Panc1 (cell line): ENCODE measurements around the gene GRID2. TPM values are rescaled to one million over a fixed set of nuclear protein-coding genes. Genes with fewer than 3 reads are reported as not detected.

Experiments used
- ATAC-seq: fragments of 200-7000 bp; cut with Tn5 transposase; 2 replicates; pipeline ENCODE4 v1.9.1; 2020; ENCODE audit warnings: mild to moderate bottlenecking, moderate library complexity
- BruUV-seq: library from RNA; stranded (reverse); fragments of 400-500 nt; replicated peaks from 2 replicates; lab custom pipeline; 2021; lab: Mats Ljungman, UMichigan
- CTCF ChIA-PET: fragments of 300-600 bp; sonication (Branson Sonifier 250); formaldehyde crosslinking; loops from one replicate; lab custom pipeline; 2022; ENCODE audit warnings: antibody characterized with exemption; lab: Charles Lee
- POLR2A ChIA-PET: fragments of 300-600 bp; sonication (Branson Sonifier 250); formaldehyde crosslinking; loops from one replicate; lab custom pipeline; 2022; ENCODE audit warnings: antibody characterized with exemption; lab: Charles Lee
- DNase-seq: peaks from one replicate; pipeline ENCODE4 v3.0.0-alpha.2; 2010; ENCODE audit warnings: low read depth, low spot score
- H3K27ac ChIP-seq: 2 replicates; pipeline ENCODE4 v1.5.1; 2011; ENCODE audit warnings: mild to moderate bottlenecking, low read length, inconsistent platforms
- H3K27me3 ChIP-seq: fragments of 200-500 bp; sonication (Bioruptor generic); 2 replicates; pipeline ENCODE4 v1.6.0; 2014; ENCODE audit warnings: low read length, inconsistent platforms; ENCODE audit not compliant: control insufficient read depth, insufficient read depth
- H3K36me3 ChIP-seq: fragments of 200-500 bp; sonication (Bioruptor generic); 2 replicates; pipeline ENCODE4 v1.5.1; 2014; ENCODE audit warnings: inconsistent platforms, mild to moderate bottlenecking, low read length, moderate library complexity; ENCODE audit not compliant: control insufficient read depth, insufficient read depth
- H3K4me1 ChIP-seq: 2 replicates; pipeline ENCODE4 v1.5.1; 2011; ENCODE audit warnings: inconsistent platforms, mild to moderate bottlenecking, low read length, moderate library complexity; ENCODE audit not compliant: control insufficient read depth, insufficient read depth
- H3K4me3 ChIP-seq, 2 experiments: 2 replicates each; pipeline ENCODE4 v1.5.1; 2011 to 2012; ENCODE audit warnings: low read depth in 2 of 2, low read length in 2 of 2, mild to moderate bottlenecking in 2 of 2, inconsistent platforms in 1 of 2, moderate library complexity in 1 of 2
- H3K9me3 ChIP-seq: fragments of 200-500 bp; sonication (Bioruptor generic); 2 replicates; pipeline ENCODE4 v1.5.1; 2014; ENCODE audit warnings: low read depth, mild to moderate bottlenecking, inconsistent platforms, low read length, moderate library complexity; ENCODE audit not compliant: control insufficient read depth, insufficient read depth
- POLR2AphosphoS5 ChIP-seq: IDR thresholded peaks from 2 replicates; pipeline ENCODE4 v1.6.1; 2012; ENCODE audit warnings: mild to moderate bottlenecking, low read depth, low read length, moderate library complexity
- SIN3A ChIP-seq: IDR thresholded peaks from 2 replicates; pipeline ENCODE4 v1.6.1; 2012; ENCODE audit warnings: low read depth, mild to moderate bottlenecking, low read length, moderate library complexity, borderline replicate concordance; ENCODE audit not compliant: insufficient read depth
- TCF7L2 ChIP-seq: IDR thresholded peaks from 2 replicates; pipeline ENCODE4 v1.6.1; 2011; ENCODE audit warnings: mild to moderate bottlenecking, low read depth, low read length, inconsistent platforms
- in situ Hi-C: cut with HindIII; loops from 2 replicates; pipeline ENCODE4 v1.10.0; 2016; ENCODE audit warnings: low sequenced_read_pairs, low pct_unique_long_range_greater_than_20kb
- intact Hi-C: fragments of 100-400 bp; cut with micrococcal nuclease; formaldehyde crosslinking; loops from one replicate; pipeline ENCODE4 v1.10.0; 2022; ENCODE audit not compliant: unreplicated experiment
- total RNA-seq: library from RNA; stranded (reverse); gene quantifications from one replicate; pipeline ENCODE4 v1.2.1, GENCODE V29; 2021; ENCODE audit not compliant: unreplicated experiment
- TF ChIP-seq, protein P1 (sequence below): fragments of 450-650 bp; IDR thresholded peaks from 2 replicates; pipeline ENCODE4 v1.5.1; 2017; ENCODE audit warnings: mild to moderate bottlenecking
- TF ChIP-seq, protein P2 (sequence below), 2 experiments: IDR thresholded peaks; 2 replicates each; pipeline ENCODE4 v1.6.1; 2011 to 2012; ENCODE audit warnings: low read depth in 2 of 2, control low read depth in 1 of 2, low read length in 1 of 2, mild to moderate bottlenecking in 1 of 2, moderate library complexity in 1 of 2; ENCODE audit not compliant: insufficient read depth in 1 of 2

GRID2 gene
- total RNA-seq, 1 experiment from 2014 or later: 0.08 TPM

DNA sequence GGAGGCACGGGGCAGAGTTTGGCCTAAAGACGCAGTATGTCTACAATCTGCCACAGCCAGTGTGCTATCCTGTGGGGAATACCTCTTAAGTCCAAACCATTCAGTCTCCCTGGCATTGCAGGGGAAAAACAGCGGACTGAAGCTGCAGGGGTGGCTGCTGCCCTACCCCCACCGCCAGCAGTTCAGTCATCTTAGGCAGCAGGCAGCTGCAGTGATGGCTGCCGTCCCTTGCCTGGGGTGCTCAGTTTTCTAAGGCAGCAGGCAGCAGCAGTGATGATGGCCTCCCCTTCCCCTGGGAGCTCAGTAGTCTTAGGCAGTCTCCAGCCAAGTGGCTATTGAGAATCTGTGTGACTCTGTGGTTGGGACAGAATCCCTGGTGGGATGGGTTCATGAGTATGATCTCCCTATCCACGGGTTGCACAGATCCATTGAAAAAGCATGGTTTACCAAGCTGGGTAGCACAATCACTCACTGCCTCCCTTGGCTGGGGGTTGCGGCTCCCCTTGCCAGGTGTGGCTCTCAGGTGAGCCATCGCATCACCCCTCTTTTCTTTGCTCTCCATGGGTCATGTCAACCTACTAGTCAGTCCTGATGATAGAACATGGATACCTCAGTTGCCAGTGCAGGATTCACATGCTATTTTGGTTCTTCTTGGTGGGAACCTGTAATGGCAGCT is 48.9 kb upstream of the GRID2 start:
- TF ChIP-seq, protein P1, sequence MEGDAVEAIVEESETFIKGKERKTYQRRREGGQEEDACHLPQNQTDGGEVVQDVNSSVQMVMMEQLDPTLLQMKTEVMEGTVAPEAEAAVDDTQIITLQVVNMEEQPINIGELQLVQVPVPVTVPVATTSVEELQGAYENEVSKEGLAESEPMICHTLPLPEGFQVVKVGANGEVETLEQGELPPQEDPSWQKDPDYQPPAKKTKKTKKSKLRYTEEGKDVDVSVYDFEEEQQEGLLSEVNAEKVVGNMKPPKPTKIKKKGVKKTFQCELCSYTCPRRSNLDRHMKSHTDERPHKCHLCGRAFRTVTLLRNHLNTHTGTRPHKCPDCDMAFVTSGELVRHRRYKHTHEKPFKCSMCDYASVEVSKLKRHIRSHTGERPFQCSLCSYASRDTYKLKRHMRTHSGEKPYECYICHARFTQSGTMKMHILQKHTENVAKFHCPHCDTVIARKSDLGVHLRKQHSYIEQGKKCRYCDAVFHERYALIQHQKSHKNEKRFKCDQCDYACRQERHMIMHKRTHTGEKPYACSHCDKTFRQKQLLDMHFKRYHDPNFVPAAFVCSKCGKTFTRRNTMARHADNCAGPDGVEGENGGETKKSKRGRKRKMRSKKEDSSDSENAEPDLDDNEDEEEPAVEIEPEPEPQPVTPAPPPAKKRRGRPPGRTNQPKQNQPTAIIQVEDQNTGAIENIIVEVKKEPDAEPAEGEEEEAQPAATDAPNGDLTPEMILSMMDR: no peak
- TF ChIP-seq TCF7L2 (no peak), POLR2AphosphoS5 (no peak), SIN3A (no peak)
- TF ChIP-seq, protein P2, sequence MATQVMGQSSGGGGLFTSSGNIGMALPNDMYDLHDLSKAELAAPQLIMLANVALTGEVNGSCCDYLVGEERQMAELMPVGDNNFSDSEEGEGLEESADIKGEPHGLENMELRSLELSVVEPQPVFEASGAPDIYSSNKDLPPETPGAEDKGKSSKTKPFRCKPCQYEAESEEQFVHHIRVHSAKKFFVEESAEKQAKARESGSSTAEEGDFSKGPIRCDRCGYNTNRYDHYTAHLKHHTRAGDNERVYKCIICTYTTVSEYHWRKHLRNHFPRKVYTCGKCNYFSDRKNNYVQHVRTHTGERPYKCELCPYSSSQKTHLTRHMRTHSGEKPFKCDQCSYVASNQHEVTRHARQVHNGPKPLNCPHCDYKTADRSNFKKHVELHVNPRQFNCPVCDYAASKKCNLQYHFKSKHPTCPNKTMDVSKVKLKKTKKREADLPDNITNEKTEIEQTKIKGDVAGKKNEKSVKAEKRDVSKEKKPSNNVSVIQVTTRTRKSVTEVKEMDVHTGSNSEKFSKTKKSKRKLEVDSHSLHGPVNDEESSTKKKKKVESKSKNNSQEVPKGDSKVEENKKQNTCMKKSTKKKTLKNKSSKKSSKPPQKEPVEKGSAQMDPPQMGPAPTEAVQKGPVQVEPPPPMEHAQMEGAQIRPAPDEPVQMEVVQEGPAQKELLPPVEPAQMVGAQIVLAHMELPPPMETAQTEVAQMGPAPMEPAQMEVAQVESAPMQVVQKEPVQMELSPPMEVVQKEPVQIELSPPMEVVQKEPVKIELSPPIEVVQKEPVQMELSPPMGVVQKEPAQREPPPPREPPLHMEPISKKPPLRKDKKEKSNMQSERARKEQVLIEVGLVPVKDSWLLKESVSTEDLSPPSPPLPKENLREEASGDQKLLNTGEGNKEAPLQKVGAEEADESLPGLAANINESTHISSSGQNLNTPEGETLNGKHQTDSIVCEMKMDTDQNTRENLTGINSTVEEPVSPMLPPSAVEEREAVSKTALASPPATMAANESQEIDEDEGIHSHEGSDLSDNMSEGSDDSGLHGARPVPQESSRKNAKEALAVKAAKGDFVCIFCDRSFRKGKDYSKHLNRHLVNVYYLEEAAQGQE (IDR thresholded peaks at IDR 0.05; ENCODE audit: insufficient read depth in 1 of 2, low read depth in 2 of 2, low read length in 1 of 2): no peak
- no peaks in the 10 kb centered on the region for H3K27me3 ChIP-seq
- in situ Hi-C loops: no loop called here
- no peaks in the 10 kb centered on the region for H3K4me1 ChIP-seq
- no peak for DNase-seq
- H3K27ac ChIP-seq: no peak overlapping the region
- no peaks in the 10 kb centered on the region for H3K36me3 ChIP-seq
- no peak for ATAC-seq
- intact Hi-C loops: no loop called here
- CTCF ChIA-PET: no interaction called here
- no peak overlapping the region for H3K4me3 ChIP-seq
- H3K9me3 ChIP-seq: no peaks in the 10 kb centered on the region
- no TSS peak for BruUV-seq
- POLR2A ChIA-PET: no interaction called here

DNA sequence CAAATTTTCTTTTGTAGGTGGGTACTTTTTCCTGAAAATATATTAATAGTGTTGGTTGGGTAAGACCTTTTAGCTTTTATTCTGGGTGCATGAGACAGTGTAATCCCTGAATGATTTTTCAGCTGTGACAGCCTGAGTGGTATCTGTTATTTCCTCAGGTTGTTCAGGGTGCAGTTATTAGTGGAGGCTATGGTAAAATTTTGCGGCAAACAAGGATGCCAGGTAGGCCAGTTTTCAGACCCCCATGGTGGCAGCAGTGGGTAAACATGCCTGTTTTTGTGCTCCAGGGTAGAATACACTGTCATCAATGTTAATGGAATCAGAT is 47.9 kb upstream of the GRID2 start:
- DNase-seq (no peak), ATAC-seq (no peak)
- H3K9me3 ChIP-seq: no peaks in the 10 kb centered on the region
- ChIA-PET POLR2A (no interaction called here), CTCF (no interaction called here)
- intact Hi-C loops: no loop called here
- no peaks in the 10 kb centered on the region for H3K27me3 ChIP-seq
- H3K4me1 ChIP-seq: no peaks in the 10 kb centered on the region
- no TSS peak for BruUV-seq
- no peak for TF ChIP-seq SIN3A
- no peak for TF ChIP-seq POLR2AphosphoS5
- no peak for TF ChIP-seq TCF7L2
- TF ChIP-seq, protein P1: no peak
- TF ChIP-seq, protein P2 (IDR thresholded peaks at IDR 0.05; ENCODE audit: insufficient read depth in 1 of 2, low read depth in 2 of 2, low read length in 1 of 2): no peak
- no peak overlapping the region for H3K4me3 ChIP-seq
- no peaks in the 10 kb centered on the region for H3K36me3 ChIP-seq
- H3K27ac ChIP-seq: no peak overlapping the region
- in situ Hi-C loops: no loop called here
